GM12891 (cell line): ENCODE measurements around the gene INTS14.

ENCODE experiments used
- PAX5 ChIP-seq: IDR thresholded peaks from 2 replicates; pipeline ENCODE4 v1.6.1; 2011; ENCODE audit warnings: low read length, moderate library complexity, mild to moderate bottlenecking; ENCODE audit not compliant: insufficient read depth, severe bottlenecking
- POLR2A ChIP-seq: IDR thresholded peaks from 2 replicates; pipeline ENCODE4 v1.6.1; 2011; ENCODE audit warnings: low read depth, low read length, control low read depth
- POLR2AphosphoS5 ChIP-seq: IDR thresholded peaks from 2 replicates; pipeline ENCODE4 v1.6.1; 2011; ENCODE audit warnings: low read depth, low read length, control low read depth
- SPI1 ChIP-seq: IDR thresholded peaks from 2 replicates; pipeline ENCODE4 v1.6.1; 2011; ENCODE audit warnings: low read depth, low read length, control low read depth
- TAF1 ChIP-seq: IDR thresholded peaks from 2 replicates; pipeline ENCODE4 v1.6.1; 2011; ENCODE audit warnings: low read depth, low read length, control low read depth

DNA sequence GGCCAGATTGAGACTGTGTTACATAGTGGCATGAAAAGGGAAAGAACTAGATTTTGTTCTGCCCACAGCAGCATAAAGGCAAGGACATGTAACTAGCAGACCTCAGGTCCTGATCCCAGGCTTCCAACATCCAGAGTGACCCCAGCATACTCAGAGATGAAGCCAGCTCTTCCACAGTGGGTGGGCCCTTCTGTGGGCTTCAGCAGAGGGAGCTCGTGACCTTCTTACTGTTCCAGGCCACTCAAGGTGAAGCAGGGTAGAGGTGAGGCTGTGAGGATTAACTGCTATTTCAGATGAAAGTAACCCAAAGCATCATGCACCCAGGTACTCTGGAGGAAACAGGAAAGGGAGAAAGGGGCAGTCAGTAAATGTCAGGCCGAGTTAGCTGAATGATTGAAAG lies 9.9 kb upstream of the INTS14 start:
- no peak for TF ChIP-seq POLR2A
- no peak for TF ChIP-seq POLR2AphosphoS5
- TF ChIP-seq TAF1, result no peak
- no peak for TF ChIP-seq PAX5
- TF ChIP-seq SPI1, result no peak
